A204.1 (cell line): ENCODE data around the gene EPHA10.
A peak's percentile ranks its signal among the peaks of the same experiment; 100 is the strongest.
"Not testable (repeated sequence)": the region's sequence is repeated elsewhere in the genome, so short reads cannot be mapped to it uniquely, and the experiment has no call there.

Source experiments
- FAIRE-seq: peaks from 2 replicates; lab custom pipeline; 2012; peaks lifted over from hg19 to GRCh38; lab: Jason Lieb, UNC

The EPHA10 gene

DNA sequence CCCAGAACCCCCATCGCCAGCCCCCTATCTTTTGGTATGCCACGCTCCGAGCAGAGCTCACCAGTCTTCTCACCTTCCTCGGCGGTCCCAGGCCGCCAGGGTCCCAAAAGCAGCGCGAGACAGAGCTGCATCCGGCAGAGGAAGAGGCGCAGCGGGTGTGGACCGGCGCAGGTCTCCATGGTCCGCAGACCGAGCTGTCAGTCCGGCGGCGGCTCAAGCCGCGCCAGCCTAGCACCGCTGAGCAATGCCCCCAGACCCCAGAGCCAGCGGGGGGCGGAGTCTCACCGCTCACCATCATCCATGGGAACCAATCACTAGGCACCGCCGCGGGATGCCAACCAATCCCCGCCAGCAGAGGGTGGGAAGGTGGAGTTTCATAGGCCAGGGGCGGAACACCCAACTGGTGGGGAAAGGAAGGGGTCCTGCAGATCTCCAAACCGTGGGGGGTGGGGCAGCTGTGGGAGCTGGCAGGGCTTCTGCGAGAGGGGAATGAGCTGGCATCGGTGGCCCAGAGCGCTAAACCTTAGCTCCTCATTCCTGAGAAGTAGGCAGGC is at the start of gene EPHA10:
Gene EPHA10, minus strand, starts transcription at position 233 of the 554 bp plus-strand sequence. Its CDS starts 54 bp downstream, at position 179.
- FAIRE-seq: no peak

DNA sequence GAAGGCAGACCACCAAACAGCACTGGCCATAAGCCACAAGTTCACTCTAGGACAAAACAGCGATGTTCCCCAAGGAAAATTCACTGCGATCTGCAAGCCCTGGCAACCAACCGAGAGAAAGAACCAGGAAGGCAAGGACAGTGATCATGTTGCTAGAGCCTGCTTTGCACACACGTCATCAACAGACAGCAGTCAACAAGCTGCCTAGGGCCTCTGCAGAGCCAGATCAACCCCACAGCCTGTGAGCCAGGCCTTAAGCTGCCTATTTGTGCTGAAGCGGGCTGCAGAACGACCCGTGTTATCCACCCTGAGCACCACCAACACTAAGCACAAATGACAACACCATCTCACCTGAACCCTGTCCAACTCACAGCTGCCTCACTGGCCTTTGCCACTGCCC is 49.3 kb upstream of the EPHA10 start:
- FAIRE-seq: no peak

DNA sequence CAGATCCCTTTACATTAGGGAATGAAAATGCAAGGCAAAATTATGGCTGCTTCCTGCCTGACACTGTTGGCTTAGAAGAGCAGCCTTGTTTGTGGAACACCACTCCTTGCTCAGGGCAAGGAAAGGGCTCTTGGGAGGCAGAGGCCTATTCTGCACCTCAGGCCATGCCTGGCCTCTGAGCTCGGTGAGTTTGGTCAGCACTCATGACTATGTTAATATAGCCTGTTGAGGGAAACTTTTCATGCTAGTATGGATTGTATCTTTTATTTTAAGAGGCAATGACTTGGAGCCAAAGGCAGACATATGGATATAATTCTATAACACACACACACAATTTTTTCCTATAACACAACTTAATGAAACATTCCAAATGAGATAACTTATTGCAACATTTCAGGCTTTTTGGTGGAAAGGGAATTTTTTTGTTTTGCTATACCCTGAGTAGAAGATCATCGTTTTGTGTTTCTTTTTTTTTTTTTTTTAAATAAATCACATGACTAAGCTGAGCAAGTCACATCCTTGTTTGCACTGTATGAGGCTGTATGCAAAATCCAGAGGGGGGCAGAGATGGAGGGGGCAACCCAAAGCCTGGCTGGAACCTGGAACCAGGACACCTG is 48.7 kb upstream of the EPHA10 start:
- no peak for FAIRE-seq

DNA sequence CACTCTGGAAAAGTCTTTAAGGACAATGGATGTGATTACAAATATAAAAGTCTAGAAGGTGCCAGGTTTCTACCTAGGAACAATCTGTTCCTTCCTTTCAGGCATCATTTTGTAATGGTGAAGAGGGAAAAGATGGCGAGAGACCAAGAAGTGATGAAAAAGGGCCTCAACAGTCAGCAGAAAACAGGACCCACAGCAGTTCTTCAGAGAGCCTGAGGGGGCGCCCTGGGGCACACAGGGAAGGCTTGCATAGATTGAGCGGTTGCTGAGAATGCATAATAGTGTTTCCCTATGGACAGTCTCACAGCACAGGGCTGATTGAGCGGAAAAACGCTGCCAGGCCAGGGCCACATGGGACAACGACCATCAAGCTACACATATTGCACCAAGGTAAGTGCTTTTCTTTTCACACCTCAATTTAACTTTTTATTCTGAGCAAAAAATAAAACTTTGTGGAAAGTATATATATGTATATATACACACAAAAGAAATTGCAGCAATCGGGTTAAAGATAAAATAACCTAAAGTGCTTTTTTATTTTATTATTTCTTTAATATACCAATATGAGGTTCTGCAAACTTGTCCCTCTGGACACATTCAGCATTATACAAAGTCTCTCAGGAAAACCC is 46.2 kb upstream of the EPHA10 start:
- FAIRE-seq: peak; percentile 70

DNA sequence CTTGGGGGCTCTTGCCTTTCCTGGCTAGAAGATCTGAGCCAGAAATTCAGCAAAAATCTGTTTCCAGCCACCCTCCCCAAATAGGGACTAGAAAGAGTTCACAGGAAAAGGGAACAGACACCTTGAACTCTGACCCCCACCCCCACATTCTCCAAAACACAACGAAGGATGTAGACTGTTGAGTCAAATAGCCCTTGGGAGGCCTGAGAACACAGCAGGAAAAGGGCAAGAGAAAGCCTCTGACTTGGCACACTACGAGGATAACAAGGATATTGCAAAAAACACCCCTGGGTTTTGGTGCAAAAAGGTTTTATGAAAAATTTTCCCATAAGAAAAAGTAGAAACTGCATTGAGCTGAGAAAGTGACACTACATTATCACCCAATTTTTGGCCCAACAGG is 45.0 kb upstream of the EPHA10 start:
- FAIRE-seq: no peak

DNA sequence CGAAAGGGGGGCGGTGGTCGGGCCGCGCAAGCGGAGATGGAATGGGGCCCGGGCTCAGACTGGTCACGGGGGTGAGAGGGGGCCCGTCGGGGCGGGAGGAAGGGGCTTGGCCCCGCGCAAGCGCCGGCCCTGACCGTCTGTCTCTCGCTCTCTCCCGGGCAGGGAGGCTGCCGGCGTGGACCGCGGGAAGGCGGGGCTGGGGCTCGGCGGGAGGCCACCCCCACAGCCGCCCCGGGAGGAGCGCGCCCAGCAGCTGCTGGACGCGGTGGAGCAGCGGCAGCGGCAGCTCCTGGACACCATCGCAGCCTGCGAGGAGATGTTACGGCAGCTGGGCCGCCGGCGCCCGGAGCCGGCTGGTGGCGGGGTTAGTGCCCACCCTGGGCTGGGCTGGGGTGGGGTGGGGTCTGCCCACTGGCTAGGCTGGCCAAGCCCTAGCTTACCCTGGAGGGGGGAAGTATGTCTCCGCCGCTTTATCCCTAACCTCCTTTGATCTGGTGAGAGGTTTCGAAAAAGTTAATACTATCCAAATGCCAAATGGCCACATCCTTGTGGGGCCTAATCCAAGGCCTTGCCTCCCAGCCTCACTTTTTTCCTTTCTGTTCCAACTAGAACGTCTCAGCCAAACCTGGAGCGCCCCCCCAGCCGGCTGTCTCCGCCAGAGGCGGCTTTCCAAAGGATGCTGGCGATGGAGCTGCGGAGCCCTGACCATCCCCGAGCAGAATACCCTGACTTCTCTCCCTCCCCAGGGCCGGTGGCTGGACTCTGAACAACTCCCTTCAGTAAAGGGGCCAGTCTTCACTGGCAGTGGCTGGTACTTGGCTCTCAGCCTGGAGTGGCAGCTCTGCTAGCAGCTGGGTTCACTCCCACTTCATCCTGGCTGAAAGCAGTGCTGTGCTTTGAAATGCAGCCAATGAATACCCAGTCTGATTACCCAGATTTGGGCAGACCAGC is 43.7 kb upstream of the EPHA10 start:
- FAIRE-seq: no peak

DNA sequence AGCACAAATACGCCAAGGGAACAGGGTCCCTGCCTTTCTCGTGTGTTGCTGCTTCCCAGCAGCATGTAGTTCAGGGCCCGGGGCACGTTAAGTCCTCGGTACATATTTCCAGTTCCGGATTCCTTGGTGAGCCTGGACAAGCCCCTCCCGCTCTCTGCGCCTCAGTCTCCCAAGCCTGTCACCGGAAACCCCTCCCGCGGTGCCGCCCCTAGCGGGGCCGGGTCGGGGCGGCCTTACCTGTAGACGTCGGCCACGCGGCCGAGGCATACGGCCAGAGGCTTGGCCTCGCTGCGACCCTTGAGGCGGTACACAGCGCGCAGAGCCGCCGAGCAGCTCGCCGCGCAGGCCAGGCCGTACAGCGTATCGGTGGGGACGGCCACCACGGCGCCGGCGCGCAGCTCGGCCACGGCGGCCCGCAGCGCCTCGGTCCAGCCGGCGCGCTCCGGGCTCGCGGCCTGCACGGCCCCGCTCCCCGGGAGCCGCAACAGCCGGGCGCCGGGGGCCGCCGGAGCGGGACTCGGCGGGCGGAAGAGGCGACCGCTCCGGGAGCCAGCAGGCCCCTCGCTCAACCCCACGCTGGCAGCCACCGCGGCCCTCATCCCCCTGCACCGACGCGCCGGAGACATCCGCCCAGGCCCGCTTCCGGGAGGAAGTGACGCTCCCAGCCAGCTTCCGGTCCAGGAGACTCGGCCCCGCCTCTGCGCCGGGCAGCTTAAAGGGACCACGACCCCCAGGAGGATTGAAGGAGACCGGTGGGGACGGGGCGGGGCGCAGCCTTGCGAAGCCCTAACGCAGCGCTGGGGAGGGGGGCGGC is 42.8 kb upstream of the EPHA10 start, which contains the start of the genes C1orf122 and YRDC:
Gene C1orf122, plus strand, starts transcription at position 236 of the 814 bp plus-strand sequence. CDS start 615 bp downstream, outside the sequence.
Gene YRDC, minus strand, starts transcription at position 654 of the 814 bp plus-strand sequence. Its CDS starts 28 bp downstream, at position 626.
- FAIRE-seq: no peak

DNA sequence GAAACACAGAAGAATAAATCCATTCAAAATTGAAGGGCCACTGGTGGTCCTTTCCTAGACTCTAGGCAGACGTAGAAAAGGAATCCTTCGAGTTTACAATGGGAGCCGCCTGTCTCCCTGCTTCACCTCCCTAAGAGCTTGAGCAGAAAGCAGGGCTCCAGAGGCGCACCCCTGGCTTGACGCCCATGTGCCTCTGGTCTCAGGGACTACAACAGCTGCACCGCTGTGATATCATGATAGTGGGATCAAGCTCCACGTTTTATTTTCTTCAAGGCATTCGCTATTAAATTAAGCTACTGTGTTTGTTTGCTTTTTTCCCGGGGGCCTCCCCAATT is 42.3 kb upstream of the EPHA10 start:
- no peak for FAIRE-seq

DNA sequence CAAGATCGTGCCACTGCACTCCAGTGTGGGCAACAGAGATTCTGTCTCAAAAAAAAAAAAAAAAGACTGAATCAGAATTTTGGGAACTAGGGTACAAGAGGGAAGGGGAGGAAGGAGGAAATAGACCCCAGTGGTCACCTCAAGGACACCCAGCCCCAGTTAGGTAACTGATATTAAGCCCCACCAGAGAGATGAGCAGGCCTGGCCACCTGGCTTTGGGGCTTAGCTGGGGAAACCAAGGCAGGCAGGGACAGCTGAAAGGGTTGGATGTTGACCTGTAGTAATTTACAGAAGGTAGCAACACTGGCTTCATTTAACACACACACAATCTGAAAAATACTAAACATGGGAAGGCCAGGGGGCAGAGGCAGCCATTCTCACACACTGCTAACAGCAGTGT is 37.5 kb upstream of the EPHA10 start:
- FAIRE-seq: no peak

DNA sequence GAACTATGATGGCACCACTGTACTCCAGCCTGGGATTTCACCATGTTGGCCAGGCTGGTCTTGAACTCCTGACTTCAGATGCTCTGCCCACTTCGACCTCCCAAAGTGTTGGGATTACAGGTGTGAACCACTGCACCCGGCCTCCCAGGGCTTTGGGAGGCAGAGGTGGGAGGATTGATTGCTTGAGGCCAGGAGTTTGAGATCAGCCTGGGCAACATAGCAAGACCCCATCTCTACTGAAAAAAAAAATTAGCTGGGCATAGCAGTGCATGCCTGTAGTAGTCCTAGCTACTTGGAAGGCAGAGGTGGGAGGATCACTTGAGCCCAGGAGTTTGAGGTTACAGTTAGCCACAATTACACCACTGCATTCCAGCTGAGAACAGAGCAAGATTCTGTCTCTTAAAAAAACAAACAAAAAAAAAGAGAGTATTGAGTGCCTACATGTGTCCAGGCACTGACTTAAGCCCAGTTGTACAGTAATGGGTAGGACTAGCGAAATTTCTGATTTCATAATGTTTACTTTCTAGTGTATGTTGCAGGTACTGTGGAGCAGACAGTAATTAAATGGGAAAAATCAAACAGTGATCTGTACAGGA is 32.9 kb upstream of the EPHA10 start:
- FAIRE-seq: no peak

DNA sequence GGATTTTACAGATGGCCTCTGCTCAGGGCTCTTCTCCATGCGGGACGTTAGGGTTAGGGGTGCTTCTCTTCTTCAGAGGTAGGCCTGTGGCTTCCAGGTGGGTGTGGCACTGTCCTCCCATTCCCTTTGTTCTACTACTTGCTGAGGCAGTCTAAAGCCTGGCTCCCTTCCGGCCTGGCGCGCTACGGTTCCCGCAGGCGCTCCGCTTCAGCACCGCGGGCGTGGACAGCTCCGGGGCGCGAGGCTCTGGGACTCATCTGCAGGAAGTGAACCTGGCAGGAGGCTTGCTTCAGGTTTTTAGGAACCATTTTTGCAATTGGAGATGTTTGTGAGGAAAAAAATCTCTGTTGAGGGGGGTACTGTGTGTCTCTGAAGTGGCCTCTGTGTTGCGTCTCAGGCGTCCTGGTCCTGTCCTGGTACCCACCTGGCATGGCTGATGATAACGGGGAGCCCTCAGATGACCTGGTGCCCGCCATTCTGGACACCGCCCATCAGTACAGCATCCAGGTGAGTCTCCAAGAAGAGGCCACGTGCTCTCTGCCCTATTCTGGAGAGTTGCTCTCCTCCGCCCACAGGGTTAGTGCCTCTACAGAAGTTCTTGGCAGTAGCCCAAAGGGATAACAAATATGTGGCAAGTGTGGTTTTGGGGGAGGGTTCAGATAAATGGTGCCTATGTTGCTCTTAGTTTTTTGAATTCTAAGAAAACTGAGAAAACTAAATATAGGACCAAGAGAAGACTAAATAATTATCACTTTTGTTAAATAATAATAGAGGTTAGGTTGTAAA is 30.6 kb upstream of the EPHA10 start:
- FAIRE-seq: no peak

DNA sequence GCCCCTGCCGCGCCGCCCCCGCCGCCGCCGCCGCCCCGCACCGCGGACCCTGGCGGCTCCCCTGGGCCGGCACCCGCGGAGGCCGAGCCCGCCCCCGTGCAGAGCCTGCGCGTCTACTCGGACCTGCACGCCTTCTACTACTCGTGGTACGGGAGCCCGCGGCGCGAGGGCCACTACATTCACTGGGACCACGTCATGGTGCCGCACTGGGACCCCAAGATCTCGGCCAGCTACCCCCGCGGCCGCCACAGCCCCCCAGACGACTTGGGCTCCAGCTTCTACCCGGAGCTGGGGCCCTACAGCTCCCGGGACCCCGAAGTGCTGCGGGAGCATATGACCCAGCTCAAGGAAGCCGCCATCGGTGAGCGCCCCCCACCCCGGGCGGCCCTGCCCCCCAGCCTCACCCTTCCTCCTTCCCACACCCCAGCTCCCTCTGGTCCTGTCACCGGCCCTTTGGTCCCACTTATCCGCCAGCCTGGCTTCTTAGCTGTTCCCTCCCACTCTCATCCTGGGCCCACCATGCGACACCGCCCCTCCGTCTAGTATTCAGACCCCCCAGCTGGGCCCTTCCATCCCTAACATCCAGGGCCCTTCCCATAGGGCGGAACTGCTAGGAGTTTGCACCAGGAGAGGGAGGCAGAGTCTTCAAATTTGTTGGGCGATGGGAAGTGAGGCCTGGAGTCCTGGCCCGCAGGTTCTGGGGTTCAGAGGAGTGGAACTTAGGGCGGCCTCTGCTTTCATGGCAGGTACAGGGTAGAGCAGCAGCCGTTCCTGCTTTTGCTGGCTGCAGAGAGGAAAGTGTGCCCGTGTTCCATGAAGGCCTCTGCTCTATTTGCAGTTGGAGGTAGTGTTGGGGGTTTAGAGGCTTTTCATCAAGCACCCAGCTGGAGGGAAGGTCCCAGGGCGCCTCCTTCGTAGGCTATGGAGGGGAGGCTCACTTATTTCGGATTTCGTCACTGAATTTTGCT is 29.7 kb upstream of the EPHA10 start:
- no peak for FAIRE-seq

DNA sequence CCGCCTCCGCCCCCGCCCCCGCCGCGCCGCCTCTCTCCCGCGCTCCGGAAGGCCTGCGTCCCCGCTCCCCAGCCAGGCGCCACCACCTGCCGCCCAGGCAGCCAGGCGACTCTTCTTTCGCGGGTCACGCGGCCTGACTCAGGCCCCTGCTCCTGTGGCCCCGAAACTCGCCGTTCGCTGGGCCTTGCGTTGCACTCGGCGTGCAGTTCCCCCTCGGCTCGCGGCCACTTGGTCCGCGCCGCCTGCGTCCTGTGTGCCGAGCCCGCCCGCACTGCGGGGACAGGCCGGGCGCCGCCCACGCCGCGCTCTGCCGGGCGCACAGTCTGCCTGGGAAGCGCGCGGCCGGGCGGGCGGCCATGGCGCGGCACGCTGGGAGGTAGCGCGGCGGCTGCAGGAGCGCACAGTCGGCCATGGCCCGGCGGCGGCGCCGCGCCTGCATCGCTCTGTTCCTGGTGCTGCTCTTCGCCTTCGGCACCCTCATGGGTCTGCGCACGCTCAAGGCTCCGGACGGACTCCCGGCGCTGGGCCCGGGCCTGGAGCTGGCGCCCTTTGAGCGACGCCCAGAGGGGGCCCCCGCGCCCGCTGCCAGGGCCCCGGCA is 29.0 kb upstream of the EPHA10 start, which contains the start of gene MANEAL:
Gene MANEAL, plus strand, starts transcription at position 75 of the 599 bp plus-strand sequence. Its CDS starts 336 bp downstream, at position 411.
- FAIRE-seq: no peak

DNA sequence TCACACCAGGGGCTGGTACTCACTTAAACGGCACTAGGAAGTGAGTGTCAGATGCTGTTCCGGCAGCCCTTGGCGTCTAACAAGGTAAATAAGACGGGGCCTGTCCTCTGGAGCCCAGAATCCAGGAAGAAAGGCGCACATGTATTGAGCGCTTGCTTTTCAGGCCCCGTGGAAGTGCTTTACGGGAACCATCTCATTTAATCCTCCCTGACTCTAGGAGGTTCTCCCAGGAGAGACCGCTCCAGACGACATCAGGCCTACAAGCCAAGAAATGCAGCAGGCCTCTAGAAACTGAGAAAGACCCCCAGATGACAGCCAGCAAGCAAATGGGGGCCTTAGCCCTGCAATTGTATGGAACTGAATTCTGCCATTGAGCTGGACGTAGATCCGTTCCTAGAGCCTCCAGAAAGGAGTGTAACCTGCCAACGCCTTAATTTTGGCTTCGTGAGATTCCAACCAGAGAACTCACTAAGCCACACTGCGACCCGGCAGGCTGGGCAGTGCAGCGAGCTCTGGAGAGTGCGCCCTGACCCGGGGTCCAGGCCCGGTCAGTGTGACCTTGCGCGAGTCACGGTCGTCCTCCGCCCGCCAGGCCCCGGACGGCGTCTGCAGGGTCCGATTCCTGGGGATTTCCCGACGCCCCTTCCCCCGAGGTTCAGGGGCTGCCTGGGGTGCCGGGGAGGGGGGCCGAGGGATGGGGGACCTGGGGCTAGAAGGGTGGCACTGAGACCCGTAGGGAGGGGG is 28.2 kb upstream of the EPHA10 start:
- FAIRE-seq: no peak

DNA sequence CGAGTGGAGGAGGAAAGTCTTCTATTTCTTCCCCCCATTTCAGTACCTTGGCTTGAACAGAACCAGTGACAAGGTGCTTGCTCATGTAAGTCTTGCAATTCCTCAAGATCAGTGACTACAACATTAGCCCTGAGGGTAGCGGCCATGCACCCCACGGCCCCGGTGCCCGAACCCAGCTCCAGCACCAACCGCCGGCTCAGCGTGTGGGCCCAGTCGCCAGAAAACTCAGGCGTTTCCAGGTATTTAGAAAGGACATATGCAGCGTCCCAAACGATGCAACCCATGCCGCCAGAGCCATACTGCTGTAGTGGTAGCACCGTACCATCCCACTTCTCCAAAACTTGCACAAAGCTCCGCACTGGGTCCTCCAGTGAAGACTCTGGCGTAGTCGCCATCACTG is 17.6 kb upstream of the EPHA10 start:
- no peak for FAIRE-seq

DNA sequence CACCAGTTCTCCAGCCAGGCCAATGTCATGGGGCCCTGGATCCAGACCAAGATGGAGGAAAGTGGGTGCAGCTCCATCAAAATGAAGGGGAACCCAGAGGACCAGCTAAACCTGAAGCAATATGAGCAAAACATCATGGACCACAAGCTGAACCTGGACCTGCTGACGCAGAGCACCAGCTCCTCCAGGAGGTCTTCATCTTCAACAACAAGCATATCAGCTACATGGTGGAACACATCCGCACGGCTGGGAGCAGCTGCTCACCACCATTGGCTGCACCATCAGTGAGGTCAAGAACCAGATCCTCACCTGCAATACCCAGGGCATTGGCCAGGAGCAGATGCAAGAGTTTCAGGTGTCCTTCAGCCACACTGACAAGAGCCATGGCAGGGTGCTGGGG is 13.7 kb upstream of the EPHA10 start:
- no peak for FAIRE-seq

DNA sequence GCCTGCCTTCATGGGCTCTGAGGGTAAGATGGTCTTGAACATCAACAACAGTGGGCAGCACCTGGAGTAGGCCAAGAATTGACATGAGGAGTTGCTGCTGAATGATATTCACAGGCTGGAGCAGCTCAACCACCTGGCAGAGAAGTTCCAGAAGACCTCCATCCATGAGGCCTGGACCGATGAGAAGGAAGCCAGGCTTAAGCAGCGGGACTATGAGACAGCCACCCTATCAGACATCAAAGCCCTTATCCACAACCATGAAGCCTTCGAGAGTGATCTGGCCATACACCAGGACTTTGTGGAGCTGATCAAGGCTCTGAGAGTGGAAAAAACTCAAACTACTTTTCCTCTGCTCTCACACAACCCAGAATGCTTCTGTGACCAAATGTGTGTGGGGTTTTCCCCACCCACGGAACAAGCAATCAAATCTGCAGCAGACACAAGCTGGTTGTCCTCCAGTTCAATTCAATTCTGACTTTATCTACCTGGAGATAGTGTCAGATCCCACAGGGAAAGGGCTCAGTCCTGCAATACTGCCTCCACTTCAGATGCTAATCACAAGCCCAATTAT is 12.1 kb upstream of the EPHA10 start:
- no peak for FAIRE-seq

DNA sequence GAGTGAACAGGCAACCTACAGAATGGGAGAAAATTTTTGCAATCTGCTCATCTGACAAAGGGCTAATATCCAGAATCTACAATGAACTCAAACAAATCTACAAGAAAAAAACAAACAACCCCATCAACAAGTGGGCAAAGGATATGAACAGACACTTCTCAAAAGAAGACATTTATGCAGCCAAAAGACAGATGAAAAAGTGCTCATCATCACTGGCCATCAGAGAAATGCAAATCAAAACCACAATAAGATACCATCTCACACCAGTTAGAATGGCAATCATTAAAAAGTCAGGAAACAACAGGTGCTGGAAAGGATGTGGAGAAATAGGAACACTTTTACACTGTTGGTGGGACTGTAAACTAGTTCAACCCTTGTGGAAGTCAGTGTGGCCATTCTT is 6.5 kb upstream of the EPHA10 start:
- FAIRE-seq: not testable (repeated sequence)
